ENCODE measurements around the gene PEAK1.

GRCh38 chr15:77418966-77419835 is 703 bp downstream of the PEAK1 start:
- TF ChIP-seq, protein P1, sequence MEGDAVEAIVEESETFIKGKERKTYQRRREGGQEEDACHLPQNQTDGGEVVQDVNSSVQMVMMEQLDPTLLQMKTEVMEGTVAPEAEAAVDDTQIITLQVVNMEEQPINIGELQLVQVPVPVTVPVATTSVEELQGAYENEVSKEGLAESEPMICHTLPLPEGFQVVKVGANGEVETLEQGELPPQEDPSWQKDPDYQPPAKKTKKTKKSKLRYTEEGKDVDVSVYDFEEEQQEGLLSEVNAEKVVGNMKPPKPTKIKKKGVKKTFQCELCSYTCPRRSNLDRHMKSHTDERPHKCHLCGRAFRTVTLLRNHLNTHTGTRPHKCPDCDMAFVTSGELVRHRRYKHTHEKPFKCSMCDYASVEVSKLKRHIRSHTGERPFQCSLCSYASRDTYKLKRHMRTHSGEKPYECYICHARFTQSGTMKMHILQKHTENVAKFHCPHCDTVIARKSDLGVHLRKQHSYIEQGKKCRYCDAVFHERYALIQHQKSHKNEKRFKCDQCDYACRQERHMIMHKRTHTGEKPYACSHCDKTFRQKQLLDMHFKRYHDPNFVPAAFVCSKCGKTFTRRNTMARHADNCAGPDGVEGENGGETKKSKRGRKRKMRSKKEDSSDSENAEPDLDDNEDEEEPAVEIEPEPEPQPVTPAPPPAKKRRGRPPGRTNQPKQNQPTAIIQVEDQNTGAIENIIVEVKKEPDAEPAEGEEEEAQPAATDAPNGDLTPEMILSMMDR (IDR thresholded peaks at IDR 0.05): peak; percentile 76
- TF ChIP-seq POLR2AphosphoS5 (IDR thresholded peaks at IDR 0.05; ENCODE audit: low read depth, low read length): no peak
- no peak for TF ChIP-seq SIN3A (IDR thresholded peaks at IDR 0.05; ENCODE audit: borderline replicate concordance, insufficient read depth, low read depth, low read length)
